SHP77 (cell line): Measurements from ENCODE around the gene USP28.
"Not testable (repeated sequence)": the region's sequence is repeated elsewhere in the genome, so short reads cannot be mapped to it uniquely, and the experiment has no call there.

Experiments used
- DNase-seq, 2 experiments: peaks; one replicate each; lab custom pipeline; 2025; lab: John Stamatoyannopoulos, UW

USP28 gene, protein sequence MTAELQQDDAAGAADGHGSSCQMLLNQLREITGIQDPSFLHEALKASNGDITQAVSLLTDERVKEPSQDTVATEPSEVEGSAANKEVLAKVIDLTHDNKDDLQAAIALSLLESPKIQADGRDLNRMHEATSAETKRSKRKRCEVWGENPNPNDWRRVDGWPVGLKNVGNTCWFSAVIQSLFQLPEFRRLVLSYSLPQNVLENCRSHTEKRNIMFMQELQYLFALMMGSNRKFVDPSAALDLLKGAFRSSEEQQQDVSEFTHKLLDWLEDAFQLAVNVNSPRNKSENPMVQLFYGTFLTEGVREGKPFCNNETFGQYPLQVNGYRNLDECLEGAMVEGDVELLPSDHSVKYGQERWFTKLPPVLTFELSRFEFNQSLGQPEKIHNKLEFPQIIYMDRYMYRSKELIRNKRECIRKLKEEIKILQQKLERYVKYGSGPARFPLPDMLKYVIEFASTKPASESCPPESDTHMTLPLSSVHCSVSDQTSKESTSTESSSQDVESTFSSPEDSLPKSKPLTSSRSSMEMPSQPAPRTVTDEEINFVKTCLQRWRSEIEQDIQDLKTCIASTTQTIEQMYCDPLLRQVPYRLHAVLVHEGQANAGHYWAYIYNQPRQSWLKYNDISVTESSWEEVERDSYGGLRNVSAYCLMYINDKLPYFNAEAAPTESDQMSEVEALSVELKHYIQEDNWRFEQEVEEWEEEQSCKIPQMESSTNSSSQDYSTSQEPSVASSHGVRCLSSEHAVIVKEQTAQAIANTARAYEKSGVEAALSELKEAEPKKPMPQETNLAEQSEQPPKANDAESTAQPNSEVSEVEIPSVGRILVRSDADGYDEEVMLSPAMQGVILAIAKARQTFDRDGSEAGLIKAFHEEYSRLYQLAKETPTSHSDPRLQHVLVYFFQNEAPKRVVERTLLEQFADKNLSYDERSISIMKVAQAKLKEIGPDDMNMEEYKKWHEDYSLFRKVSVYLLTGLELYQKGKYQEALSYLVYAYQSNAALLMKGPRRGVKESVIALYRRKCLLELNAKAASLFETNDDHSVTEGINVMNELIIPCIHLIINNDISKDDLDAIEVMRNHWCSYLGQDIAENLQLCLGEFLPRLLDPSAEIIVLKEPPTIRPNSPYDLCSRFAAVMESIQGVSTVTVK

GRCh38 chr11:113875234-113876073 is at the start of gene USP28:
Gene USP28, minus strand, starts transcription at chr11:113875572. Its CDS starts 71 bp downstream, at chr11:113875501.
- peak; percentile 91 to 92 for DNase-seq

DNA sequence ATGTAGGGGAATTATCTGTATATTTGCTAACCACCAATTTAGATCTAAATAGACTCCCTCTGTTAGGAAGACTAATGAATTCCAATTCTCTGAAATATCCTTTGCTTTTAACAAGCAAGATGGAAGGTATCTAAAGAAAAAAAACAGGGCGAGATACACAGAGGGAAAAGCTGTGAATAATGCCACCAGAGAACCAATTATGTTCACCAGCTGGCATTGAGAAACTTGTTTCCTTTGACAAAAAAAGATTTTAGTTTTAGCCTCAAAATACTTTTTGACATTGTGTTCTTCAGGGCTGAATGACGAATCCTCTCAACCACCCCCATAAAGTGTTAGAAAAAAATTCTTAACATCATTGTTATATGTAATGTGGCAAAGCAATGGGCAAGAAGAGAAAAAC is 48.2 kb upstream of the USP28 start:
- DNase-seq = no peak

- DNase-seq = not testable (repeated sequence)
Observed at GRCh38 chr11:113911491-113911890, 36.1 kb upstream of the USP28 start.

DNA sequence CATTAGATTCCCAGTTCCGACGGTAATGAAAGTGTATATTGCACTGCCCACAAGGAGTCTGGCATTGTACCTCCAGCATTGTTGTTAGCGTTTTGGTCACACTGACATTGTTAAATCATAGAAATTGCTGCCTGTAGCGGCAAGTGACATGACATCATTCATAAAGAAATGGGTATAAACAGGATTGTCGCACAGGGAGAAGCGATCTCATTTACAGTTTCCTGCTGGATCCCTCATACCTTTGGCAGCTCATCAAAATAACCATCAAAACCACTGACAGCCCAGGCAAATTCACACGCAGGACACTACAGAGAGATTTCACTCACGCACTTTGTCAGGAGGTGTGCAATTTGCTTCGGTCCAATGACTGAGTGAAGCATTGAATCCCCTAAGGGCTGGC is 32.7 kb upstream of the USP28 start:
- DNase-seq = no peak

DNA sequence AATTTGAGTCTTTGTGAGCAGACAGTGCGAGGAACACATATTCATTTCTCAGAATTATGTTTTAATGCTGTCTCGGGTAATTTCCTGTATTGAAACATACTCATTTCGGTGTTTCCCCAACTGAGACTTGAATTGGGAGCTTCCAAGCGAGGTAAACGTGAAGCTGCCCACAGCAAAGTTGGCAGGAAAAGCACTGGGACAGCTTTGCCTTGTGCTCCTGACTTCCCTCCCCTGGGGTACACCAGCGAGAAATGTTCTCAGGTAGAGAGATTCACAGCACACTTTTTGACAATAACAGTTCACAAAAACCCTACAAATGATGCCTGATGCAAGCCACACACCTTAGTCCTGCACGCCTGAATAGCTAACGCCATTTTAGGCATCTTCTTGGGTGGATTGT is 32.3 kb upstream of the USP28 start:
- DNase-seq = no peak

DNA sequence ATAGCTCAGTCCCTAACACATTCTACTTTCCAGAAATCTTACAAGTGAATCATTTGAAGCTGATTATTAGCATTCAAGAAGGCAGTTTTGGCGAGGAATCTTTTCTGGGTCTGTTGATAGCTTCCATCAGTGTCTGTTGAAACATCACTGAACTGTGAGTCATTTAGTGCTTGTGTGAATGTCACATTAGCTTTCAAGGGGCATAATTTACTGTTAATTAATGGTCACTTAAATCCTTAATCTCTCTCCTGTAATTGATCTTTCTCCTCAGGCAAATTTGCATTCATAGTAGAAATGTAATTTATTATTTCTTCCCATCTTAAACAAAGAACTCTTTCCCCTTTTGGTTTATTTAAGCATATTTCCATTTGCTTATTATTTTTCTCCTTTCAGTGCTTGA is 31.8 kb upstream of the USP28 start:
- DNase-seq = no peak

GRCh38 chr11:113906516-113906915 is 31.1 kb upstream of the USP28 start:
- no peak for DNase-seq

DNA sequence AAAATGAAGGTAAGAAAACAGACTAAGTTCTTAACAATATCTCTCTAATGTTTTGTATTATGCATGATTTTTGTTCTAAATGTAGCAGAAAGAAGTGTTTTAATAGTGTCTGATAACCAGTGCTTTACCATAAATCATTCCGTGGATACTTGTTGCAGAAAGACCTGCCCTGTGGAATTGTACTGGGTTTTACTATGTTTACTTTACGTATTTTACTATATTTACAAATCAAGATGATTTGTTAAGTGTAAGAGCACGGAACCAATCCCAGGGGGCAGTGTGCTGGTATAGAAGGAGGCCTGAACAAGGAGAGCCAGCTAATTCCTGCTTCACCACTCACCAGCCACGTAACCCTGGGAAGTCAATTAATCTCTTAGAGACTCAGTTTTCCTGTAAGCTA is 30.7 kb upstream of the USP28 start:
- DNase-seq = peak; percentile 42 to 49

DNA sequence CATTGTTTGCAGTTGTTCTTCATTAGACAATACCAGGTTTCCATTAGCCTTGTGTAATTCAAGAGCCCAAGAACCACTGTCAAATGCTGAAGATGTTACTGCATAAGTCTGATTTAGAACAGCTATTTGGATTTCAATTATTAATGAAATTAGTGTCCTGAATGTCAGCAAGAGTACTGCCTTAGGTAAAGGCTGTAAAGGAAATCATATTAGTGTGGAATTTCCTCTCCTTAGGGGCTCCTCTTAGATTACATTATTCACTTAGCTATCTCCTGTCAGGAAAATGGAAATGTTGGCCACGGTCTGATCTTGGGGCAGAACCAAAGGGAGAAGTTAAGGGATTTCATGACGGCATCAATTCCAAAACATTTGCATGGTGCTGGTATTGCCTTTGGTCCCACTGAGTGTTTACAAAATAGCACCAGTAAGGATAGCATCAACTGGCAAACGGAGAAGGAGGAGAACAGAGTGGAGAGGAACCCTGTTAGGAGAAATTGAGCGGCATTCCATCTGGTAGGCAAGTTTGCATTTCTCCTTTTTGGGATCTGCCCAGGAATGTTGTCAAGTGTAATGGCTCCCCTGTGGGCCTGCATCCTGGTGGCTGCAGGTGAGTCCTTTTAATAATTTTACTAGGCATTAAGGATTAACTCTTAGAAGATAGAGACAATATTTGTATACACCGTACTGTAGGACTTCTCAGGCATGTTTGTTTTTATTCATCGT is 29.2 kb upstream of the USP28 start, which contains the start of gene HTR3B:
Gene HTR3B (plus strand): TSS at position 418 of the 723 bp plus-strand sequence. CDS start 138 bp downstream, at position 556.
- no peak for DNase-seq

DNA sequence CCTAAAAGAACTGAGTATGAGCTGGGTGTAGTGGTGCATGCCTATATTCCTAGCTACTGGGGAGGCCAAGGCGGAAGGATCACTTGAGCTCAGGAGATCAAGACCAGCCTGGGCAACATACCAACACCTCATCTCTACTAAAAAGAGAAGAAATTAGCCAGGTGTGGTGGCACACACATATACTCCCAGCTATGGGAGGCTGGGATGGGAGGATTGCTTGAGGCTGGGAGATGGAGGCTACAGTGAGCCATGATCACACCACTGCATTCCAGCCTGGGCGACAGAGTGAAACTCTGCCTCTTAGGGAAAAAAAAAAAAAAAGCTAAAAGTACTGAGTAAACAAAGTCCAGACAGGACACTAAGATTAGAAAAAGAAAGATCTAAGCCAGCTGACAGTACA is 25.8 kb upstream of the USP28 start:
- no peak for DNase-seq

DNA sequence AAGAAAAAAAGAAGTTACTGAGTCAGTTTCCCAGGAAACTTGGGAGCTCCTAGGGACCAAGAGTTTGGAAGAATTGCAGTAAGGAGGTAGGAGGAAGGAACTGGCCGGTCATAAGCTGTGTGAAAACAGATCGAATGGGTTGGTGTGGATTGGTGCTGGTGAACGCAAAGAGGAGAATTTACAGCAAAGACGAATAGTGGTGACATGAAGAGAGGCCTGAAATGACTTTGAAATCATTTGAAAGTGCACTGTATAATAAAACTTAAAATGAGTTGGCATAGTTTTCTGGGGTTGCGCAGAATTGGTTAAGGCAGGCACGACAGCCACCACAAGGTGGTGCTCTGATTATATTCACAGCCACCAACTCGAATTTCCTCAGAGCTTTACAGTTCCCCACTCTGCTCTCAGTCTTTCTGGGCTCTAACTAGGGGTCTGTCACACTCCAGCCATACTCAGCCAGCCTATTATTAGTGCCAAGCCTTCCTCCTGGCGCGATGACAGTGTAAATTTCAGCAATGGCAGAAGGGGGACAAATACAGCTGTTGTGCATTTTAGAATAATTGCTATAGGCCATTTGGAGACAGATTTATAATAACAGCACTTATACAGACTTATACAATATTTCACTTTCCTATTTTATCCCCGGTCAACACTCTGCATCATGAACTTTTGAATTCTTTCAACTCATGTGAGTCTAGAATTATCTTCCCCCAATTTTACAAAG is 20.9 kb upstream of the USP28 start:
- peak in 1 of 2 experiments; percentile 26 for DNase-seq

DNA sequence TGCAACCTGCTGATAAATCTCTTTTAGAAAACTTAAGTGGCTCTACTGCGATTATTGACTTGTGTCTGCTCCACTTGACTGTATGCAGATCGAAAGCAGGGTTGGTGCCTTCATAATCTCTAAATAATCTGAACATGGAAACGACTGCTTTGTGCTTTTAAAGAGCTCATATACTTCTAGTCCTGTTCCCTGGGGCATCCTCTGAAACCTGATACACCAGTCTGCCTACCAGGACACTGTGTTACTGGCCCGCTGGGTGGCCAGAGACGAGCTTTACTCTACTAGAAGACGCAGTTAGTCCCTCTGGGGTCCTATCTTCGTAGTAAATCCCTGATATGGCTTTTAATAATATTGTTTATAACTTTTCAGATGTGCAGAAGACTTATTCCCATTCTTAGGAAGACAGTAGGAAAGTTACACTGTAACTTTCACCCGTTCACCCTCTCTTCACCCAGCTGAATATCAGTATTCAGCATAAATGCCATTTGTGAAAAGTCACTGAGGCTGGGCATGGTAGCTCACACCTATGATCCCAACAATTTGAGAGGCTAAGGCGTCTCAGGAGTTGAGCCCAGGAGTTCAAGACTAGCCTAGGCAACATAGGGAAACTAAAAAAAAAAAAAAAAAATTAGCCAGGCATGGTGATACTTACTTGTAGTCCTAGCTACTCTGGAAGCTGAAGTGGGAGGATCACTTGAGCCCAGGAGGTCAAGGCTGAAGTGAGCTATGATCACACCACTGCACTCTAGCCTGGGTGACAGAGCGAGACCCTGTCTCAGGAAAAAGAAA is 20.2 kb upstream of the USP28 start:
- DNase-seq = no peak

- DNase-seq = no peak
Observed at GRCh38 chr11:113894421-113894996, 19.1 kb upstream of the USP28 start.

- DNase-seq = no peak
Observed at GRCh38 chr11:113888848-113889247, 13.5 kb upstream of the USP28 start.

DNA sequence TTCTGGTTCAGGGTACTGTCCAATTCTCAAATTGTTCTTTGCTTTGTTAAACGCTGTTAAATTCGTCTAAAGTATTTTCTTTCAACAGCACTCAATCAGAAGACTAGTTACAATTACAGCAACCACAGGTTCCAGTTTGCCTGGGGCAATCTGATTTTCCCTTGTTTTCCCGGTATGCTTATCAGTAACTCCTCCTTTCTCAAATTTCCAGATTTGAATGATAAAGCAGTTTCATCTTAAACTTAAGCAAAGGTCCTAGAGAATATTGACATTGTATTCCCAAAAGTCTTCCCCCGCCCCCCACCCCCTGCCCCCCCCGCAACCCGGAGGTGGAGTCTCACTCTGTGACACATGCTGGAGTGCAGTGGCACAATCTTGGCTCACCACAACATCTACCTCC is 10.5 kb upstream of the USP28 start:
- no peak for DNase-seq

DNA sequence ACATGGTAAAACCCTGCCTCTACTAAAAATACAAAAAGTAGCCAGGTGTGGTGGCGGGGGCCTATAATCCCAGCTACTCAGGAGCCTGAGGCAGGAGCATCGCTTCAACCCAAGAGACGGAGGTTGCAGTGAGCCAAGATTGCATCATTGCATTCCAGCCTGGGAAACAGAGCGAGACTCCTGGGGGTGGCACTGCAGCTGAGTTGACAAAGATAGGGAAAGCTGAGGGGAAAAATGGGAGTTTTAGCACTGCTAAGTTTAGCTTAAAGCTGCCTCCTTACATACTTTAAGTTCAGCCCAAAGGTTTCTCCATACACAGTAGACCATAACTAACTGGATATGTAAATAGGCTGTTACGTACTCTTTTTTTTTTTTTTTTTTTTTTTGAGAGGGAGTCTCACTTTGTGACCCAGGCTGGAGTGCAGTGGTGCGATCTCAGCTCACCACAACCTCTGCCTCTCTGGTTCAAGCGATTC is 9.0 kb upstream of the USP28 start:
- no peak for DNase-seq

- no peak for DNase-seq
Observed at GRCh38 chr11:113881856-113882255, 6.5 kb upstream of the USP28 start.

DNA sequence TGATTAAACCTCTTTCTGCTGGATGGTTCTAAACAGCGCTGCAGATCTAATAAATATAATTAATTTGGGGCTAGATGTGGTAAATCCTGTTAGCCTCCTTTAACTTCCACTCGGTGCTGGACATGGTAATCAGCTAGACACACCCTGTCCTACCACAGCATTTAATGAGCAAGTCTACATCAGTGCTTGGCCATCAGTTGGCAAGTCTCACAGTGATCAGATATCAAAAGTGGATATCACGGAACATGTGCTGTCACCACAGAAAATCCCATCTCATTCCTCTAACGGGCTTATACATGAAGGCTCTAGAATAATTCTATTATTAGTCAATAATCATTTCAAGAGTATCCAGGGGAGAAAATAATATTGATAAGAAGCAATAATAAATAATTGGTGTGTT is 5.6 kb upstream of the USP28 start:
- no peak for DNase-seq

GRCh38 chr11:113879446-113879845 is 4.1 kb upstream of the USP28 start:
- not testable (repeated sequence) for DNase-seq
